GM20431 (cell line): ENCODE data around the gene TGFA.

Experiments used
- in situ Hi-C: fragments of 300-500 bp; cut with MseI, MboI; formaldehyde crosslinking; loops from one replicate; pipeline ENCODE4 v1.15.0; 2020; ENCODE audit warnings: low sequenced_read_pairs; ENCODE audit not compliant: unreplicated experiment

TGFA gene

DNA sequence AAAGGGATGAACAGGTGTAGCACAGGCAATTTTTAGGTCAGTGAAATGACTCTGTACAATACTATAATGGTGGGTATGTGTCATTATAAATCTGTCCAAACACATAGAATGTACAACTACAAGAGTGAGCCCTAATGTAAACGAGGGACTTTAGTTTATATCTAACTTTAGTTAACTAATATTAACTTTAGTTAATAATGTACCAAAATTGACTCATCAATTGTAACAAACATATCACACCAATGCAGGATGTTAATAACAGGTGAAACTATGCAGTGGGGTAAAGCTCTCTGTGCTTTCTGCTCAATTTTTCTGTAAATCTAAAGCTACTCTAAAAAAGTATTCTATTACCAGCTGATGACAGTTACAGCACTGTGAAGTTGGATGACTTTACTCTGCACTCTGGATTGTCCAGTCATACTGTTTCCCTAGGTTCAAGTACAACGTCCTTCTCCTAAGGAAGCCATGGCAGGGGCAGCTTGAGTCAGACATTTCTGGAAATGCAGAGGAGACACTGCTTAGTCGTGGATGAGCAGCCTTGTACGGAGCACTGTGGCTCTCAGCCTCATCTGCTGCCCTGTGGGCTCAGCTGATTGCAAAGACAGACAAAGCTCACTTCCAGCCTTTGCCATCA, 26.1 kb downstream of the TGFA start:
- in situ Hi-C loops, result no loop called here

DNA sequence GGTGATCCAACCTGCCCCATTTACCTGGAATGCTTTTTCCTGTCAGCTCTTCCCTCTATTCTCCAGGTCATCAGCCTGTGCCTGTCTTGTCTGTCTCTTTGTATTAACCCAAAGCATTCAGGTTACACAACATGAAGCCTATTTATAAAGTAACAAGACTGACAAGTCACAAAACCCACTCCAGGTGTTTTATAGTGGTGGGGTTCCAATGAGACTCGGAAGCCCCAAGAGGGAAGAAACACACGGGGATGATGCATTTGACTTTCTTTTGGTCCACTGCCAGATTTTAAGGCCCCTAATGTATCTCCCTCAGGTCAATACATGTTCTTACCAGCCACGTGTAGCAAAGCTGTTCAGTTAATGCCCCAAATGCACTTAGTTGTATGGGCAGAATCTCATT, 27.5 kb downstream of the TGFA start:
- in situ Hi-C loops, result no loop called here

GRCh38 chr2:70525032-70525431, 28.6 kb downstream of the TGFA start:
- in situ Hi-C loops, result no loop called here

GRCh38 chr2:70523996-70524965, 29.3 kb downstream of the TGFA start:
- in situ Hi-C loops, result no loop called here

GRCh38 chr2:70523672-70523995, 30.0 kb downstream of the TGFA start:
- in situ Hi-C loops, result no loop called here

DNA sequence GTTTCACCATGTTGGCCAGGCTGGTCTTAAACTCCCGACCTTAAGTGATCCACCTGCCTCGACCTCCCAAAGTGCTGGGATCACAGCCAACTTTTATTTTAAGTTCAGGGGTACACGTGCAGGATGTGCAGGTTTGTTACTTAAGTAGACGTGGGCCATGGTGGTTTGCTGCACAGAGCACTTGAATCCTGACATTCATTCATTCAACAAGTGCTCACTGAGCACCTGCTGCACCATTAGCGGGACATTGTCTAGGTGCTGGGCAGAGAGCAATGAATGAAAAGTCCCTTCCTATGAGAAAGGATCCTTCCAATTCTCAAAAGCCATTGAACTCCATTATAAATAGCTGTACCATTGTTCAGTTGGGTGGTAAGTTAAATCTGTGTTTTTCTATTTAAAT, 31.0 kb downstream of the TGFA start:
- in situ Hi-C loops, result no loop called here

DNA sequence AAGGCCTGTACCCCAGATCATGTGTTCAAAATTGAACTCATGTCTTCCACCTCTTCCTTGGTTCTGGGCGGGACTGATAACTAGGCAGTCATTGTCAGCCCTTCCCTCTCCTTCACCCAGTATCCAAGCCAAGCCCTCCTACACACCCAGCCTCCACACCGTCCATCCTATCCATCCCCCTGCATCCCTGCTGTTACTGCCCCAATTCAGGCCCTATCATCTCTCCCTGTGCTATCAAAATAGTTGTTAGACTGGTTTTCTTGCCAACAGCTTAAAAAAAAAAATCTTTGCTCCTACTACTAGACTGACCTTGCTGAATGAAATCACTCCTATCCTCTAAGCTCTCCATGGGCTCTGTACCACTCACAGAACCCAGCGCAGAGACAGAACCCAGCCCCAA, 32.8 kb downstream of the TGFA start:
- in situ Hi-C loops, result no loop called here

GRCh38 chr2:70519453-70519852, 34.2 kb downstream of the TGFA start:
- in situ Hi-C loops, result no loop called here

- in situ Hi-C loops, result no loop called here
Measured at GRCh38 chr2:70518557-70518956, 35.1 kb downstream of the TGFA start.

DNA sequence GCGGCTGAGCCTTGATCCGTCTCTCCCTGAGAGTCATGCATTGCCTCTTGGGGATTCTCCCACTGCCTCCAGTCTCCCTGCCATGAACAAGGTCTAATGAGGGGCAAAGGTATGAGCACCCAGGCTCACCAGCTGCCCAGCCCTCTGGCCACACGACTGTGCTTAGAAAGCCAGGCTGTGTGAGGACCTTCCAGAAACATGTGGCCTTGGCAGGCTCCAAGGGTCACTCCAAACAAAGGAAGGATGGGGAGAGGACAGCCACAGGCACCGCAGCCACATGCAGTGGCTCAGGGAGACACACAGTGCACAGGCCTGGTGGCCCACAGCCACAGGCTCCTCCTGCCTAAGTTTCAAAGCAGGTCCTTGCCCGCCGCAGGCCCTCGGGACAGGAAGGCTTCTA, 35.8 kb downstream of the TGFA start:
- in situ Hi-C loops, result no loop called here

GRCh38 chr2:70516596-70516995, 37.0 kb downstream of the TGFA start:
- in situ Hi-C loops, result no loop called here

DNA sequence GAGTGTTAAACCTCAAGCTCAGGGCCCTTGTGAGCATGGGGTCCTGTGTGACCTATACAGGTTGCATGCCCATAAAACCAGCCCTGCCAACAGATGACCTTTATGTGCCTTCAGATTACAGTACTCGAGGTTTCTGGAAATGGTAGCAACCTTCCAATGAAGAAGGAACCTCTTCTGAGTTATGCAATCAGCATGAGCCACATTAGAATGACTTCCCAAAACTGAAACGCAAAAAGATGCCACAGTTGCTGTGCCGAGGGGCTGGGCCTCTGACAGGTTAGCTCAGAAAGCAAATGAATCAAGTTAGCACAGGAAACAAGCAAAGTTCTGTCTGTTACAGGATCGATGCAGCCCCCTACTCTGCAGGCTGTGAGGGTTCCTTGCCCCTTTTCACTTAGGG, 37.7 kb downstream of the TGFA start:
- in situ Hi-C loops, result no loop called here

GRCh38 chr2:70514612-70515055, 39.0 kb downstream of the TGFA start:
- in situ Hi-C loops, result no loop called here

DNA sequence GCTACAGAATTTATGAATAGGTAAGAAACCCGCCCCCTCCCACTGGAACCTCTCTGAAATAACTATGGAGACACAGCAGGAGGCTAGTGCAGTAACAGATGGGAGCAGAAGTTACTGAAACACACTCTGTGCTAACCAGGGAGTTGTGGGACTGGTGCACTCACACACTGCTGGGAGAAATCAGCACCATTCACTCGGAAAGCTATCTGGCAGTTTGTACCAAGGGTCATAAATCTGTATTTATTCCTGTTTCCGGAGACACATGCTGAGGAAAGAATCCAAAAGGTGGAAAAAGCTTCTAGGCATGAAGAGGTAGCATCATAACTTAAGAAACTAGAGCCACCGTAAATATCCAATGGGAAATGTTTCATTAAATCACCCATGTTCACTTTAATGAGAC, 39.9 kb downstream of the TGFA start:
- in situ Hi-C loops, result no loop called here

- in situ Hi-C loops, result no loop called here
Measured at GRCh38 chr2:70511971-70512729, 41.5 kb downstream of the TGFA start.

DNA sequence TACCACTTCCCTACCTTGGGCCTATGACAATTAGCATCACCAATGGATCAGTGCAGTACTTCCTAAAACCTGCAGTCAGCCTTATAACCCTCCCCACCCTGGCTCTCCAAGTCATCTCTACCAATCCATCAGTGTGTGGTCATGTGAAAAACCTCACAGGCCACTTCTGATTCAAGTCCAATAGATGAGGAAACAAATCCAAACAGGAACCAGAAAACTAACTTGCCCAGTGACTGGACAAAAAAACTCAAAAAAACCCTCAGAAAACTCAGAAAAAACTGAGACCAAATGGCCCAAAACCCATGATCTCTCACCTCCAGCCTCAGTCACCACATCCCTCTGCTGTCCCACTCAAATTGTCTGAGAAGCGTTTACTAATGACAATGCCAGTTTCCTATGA, 43.3 kb downstream of the TGFA start:
- in situ Hi-C loops, result no loop called here

- in situ Hi-C loops, result no loop called here
Measured at GRCh38 chr2:70509565-70509964, 44.1 kb downstream of the TGFA start.

- in situ Hi-C loops, result no loop called here
Measured at GRCh38 chr2:70508711-70509462, 44.7 kb downstream of the TGFA start.

GRCh38 chr2:70505613-70506391, 47.8 kb downstream of the TGFA start:
- in situ Hi-C loops, result no loop called here
